Left ventricle myocardium superior (tissue), 1 donor: Measurements from ENCODE around the gene TFCP2. TPM values are rescaled to one million over a fixed set of nuclear protein-coding genes. Genes with fewer than 3 reads are reported as not detected.
A peak's percentile ranks its signal among the peaks of the same experiment; 100 is the strongest.

Experiments used
- ATAC-seq: fragments of 200-7000 bp; cut with Tn5 transposase; one replicate; pipeline ENCODE4 v1.9.1; 2020; ENCODE audit warnings: mild to moderate bottlenecking, moderate library complexity
- DNase-seq: peaks from one replicate; pipeline ENCODE4 v3.0.0-alpha.2; 2020
- intact Hi-C: fragments of 100-400 bp; cut with micrococcal nuclease; formaldehyde crosslinking; loops from one replicate; pipeline ENCODE4 v1.11.0; 2022
- total RNA-seq: library from RNA; stranded (reverse); fragmentation: NEBNext Ultra II Directional; extraction: Animal tissue kit (Norgen Biotek cat#: 25700); gene quantifications from one replicate; pipeline ENCODE4 v1.2.1, GENCODE V29; 2021
- donor health status: DM: no; HTN: yes; CAD: no; lungs with severe emphysema.

The TFCP2 gene
- total RNA-seq, 1 donor from 2014 or later = 24.2 TPM

DNA sequence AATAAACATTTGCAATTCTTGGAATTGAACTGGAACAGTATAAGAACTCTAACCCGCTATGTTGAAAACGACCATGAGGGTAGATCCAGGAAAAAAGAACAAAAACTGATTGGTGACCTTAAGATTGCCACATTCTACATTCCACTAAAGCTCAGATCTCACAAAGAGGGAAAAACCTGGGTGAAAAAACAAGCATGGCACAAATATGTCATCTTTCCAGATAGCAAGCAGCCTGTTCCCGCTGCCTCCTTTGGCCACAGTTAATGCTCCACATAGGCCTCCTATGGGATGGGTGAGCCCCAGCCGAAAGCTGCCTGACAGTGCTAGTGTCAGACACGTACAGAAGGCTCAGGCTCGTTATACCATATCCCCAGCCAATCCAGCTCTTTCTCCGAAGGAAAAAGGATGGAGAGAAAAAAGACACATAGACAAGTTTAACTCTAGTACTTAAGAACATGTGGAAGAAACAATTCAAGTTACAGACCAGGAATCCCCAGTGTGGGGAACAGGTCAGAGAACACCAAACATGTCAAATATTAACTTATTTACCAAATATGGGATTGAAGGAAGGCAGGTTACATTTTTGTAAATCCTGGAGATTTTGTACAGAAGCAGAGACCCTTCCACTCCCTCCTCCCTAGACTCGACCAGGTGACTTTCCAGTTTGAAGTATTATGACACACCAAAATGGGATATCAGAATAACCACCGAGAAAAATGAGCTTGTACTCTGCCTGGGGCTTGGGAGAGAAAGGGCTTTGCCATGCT lies 110.1 kb downstream of the TFCP2 start:
- no peak for ATAC-seq
- intact Hi-C loops = no loop called here
- DNase-seq = no peak

- no peak for DNase-seq
- intact Hi-C loops = no loop called here
- ATAC-seq = no peak
These were observed 113.8 kb downstream of the TFCP2 start for GRCh38 chr12:51059086-51059485.

GRCh38 chr12:51056242-51056641 lies 116.7 kb downstream of the TFCP2 start:
- no peak for DNase-seq
- ATAC-seq = no peak
- intact Hi-C loops = no loop called here

- DNase-seq (no peak), ATAC-seq (no peak)
- intact Hi-C loops = no loop called here
These were observed 117.9 kb downstream of the TFCP2 start for GRCh38 chr12:51055060-51055459.

GRCh38 chr12:51051787-51052186 lies 121.1 kb downstream of the TFCP2 start:
- intact Hi-C loops = no loop called here
- no peak for ATAC-seq
- no peak for DNase-seq

- DNase-seq = no peak
- ATAC-seq = no peak
- intact Hi-C loops = no loop called here
These were observed 123.4 kb downstream of the TFCP2 start for GRCh38 chr12:51049525-51049924.

GRCh38 chr12:51048661-51049251 lies 124.2 kb downstream of the TFCP2 start:
- ATAC-seq (no peak), DNase-seq (no peak)
- intact Hi-C loops = no loop called here

GRCh38 chr12:51047655-51048540 lies 125.0 kb downstream of the TFCP2 start, which contains the start of gene LETMD1:
Gene LETMD1 (plus strand): TSS chr12:51048327. CDS start chr12:51048357, 30 bp downstream.
- intact Hi-C loops = no loop called here
- DNase-seq (peak; percentile 92), ATAC-seq (peak; percentile 99)

Other genes starting within 250 kb of the TFCP2 start
- not detected for gene HIGD1C, start 220.6 kb downstream of the TFCP2 start, total RNA-seq
- 22.9 TPM for gene SLC11A2, start 146.8 kb downstream of the TFCP2 start, total RNA-seq
- gene LETMD1, start 124.8 kb downstream of the TFCP2 start, total RNA-seq = 19.3 TPM
- 18.8 TPM for gene CSRNP2, start 89.5 kb downstream of the TFCP2 start, total RNA-seq
- 9.9 TPM for gene POU6F1, start 44.9 kb upstream of the TFCP2 start, total RNA-seq
- 146 TPM for gene DAZAP2, start 65.7 kb upstream of the TFCP2 start, total RNA-seq
- gene SMAGP, start 97.3 kb upstream of the TFCP2 start, total RNA-seq = 3.4 TPM
- 1.7 TPM for gene BIN2, start 151.0 kb upstream of the TFCP2 start, total RNA-seq
- not detected for gene CELA1, start 173.5 kb upstream of the TFCP2 start, total RNA-seq
- 0.77 TPM for gene GALNT6, start 218.3 kb upstream of the TFCP2 start, total RNA-seq